HG03457 (cell line): ENCODE results near the gene SEMA5A.

Source experiments
- ATAC-seq: cut with Tn5 transposase; IDR thresholded peaks from one replicate; pipeline ENCODE4 v1.9.1; 2021; ENCODE audit warnings: moderate number of reproducible peaks; ENCODE audit not compliant: unreplicated experiment

Gene SEMA5A

GRCh38 chr5:9297134-9297533 lies 248.7 kb downstream of the SEMA5A start:
- no peak for ATAC-seq

GRCh38 chr5:9295466-9295801 lies 250.4 kb downstream of the SEMA5A start:
- no peak for ATAC-seq

GRCh38 chr5:9294793-9295465 lies 250.9 kb downstream of the SEMA5A start:
- no peak for ATAC-seq

GRCh38 chr5:9288234-9288633 lies 257.6 kb downstream of the SEMA5A start:
- ATAC-seq = no peak

- no peak for ATAC-seq
Measured at GRCh38 chr5:9284781-9285307, 261.0 kb downstream of the SEMA5A start.

- no peak for ATAC-seq
Measured at GRCh38 chr5:9284272-9284671, 261.6 kb downstream of the SEMA5A start.

- no peak for ATAC-seq
Measured at GRCh38 chr5:9283473-9283872, 262.4 kb downstream of the SEMA5A start.

GRCh38 chr5:9283021-9283420 lies 262.9 kb downstream of the SEMA5A start:
- ATAC-seq = no peak

GRCh38 chr5:9282211-9282610 lies 263.7 kb downstream of the SEMA5A start:
- ATAC-seq = no peak

- no peak for ATAC-seq
Measured at GRCh38 chr5:9279774-9280173, 266.1 kb downstream of the SEMA5A start.

- no peak for ATAC-seq
Measured at GRCh38 chr5:9278921-9279603, 266.8 kb downstream of the SEMA5A start.

GRCh38 chr5:9269014-9269413 lies 276.9 kb downstream of the SEMA5A start:
- ATAC-seq = no peak

- ATAC-seq = no peak
Measured at GRCh38 chr5:9268226-9268625, 277.6 kb downstream of the SEMA5A start.

GRCh38 chr5:9265441-9266287 lies 280.2 kb downstream of the SEMA5A start:
- no peak for ATAC-seq

GRCh38 chr5:9264301-9264700 lies 281.6 kb downstream of the SEMA5A start:
- ATAC-seq = no peak

- no peak for ATAC-seq
Measured at GRCh38 chr5:9263656-9264055, 282.2 kb downstream of the SEMA5A start.

- ATAC-seq = no peak
Measured at GRCh38 chr5:9251379-9251980, 294.4 kb downstream of the SEMA5A start.

GRCh38 chr5:9249231-9249630 lies 296.6 kb downstream of the SEMA5A start:
- ATAC-seq = no peak

- ATAC-seq = no peak
Measured at GRCh38 chr5:9245071-9245470, 300.8 kb downstream of the SEMA5A start.

- no peak for ATAC-seq
Measured at GRCh38 chr5:9244417-9244816, 301.5 kb downstream of the SEMA5A start.
